HG02981 (cell line): ENCODE measurements around the gene STX19.
A peak's percentile ranks its signal among the peaks of the same experiment; 100 is the strongest.
"Not testable (repeated sequence)": the region's sequence is repeated elsewhere in the genome, so short reads cannot be mapped to it uniquely, and the experiment has no call there.

Source experiments
- ATAC-seq: cut with Tn5 transposase; IDR thresholded peaks from one replicate; pipeline ENCODE4 v1.9.1; 2021; ENCODE audit warnings: mild to moderate bottlenecking, moderate library complexity; ENCODE audit not compliant: unreplicated experiment

The STX19 gene

GRCh38 chr3:93979850-93980676 is 48.3 kb downstream of the STX19 start, which contains the start of gene ARL13B:
TSS of gene ARL13B (plus strand) at chr3:93980155. CDS start at chr3:93980424, 269 bp downstream.
- peak; percentile 100 for ATAC-seq

- ATAC-seq = peak; percentile 84
Measured at GRCh38 chr3:93973131-93974126, 55.0 kb downstream of the STX19 start, which contains the start of gene PROS1. TSS of gene PROS1 (minus strand) at chr3:93973896. CDS start at chr3:93973749, 147 bp downstream.

DNA sequence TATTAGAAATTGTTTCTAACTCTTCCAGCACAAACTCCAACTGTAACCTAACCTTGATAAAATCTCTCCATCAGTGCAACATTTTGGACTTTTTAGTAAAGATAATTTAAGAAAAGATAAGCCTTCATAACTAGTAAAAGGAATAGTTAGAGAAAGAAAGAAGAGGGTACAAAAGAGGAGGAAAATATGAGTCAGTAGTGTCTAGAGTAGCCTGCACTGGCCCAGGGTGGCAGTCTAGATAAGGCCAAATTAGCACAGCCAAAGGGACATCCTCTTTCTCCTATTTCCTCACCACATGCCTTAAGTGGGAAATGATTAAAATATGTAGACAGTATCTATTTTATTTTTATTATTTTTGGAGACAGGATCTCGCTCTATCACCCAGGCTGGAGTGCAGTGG is 58.4 kb downstream of the STX19 start:
- no peak for ATAC-seq

- no peak for ATAC-seq
Measured at GRCh38 chr3:93969443-93969842, 59.0 kb downstream of the STX19 start.

- ATAC-seq = not testable (repeated sequence)
Measured at GRCh38 chr3:93965106-93965505, 63.3 kb downstream of the STX19 start.
